Pons (tissue), 1 donor: ENCODE measurements around the gene SPECC1L.

ENCODE experiments used
- DNase-seq: peaks from one replicate; pipeline ENCODE4 v3.0.0-alpha.2; 2016; ENCODE audit warnings: low spot score

Gene SPECC1L

DNA sequence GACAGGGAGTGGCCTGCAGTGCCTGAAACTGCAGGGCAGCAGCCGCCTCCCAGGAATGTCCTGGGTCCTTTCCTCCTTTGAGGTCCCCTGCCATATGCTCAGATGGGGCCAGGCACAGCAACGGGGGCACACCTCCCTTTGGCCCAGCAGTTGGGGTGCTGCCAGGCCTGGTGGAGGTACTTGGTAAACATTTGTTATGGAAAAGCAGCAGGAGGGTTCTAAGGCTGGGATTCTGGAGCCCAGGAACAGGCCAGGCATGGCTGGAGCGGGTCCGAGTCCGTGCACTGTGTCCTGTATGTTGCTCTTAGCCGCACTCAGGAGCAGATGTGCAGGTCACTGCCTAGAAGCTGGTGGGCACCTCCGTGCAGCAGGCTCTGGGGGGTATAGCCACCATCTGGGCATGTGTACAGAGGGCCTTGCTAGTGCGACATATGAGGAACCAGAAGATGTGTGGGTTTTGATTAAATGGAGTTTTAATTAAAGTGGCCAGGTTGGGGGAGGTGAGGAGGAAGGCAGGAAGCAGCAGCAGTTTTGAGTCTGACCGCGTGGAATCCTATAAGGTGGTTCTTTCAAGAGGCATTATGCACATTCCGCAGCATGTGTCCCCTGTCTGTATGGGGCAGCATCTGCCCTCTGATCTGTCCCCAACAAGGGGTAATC lies 158.2 kb downstream of the SPECC1L start:
- no peak for DNase-seq

GRCh38 chr22:24429411-24430365 lies 159.1 kb downstream of the SPECC1L start:
- no peak for DNase-seq

DNA sequence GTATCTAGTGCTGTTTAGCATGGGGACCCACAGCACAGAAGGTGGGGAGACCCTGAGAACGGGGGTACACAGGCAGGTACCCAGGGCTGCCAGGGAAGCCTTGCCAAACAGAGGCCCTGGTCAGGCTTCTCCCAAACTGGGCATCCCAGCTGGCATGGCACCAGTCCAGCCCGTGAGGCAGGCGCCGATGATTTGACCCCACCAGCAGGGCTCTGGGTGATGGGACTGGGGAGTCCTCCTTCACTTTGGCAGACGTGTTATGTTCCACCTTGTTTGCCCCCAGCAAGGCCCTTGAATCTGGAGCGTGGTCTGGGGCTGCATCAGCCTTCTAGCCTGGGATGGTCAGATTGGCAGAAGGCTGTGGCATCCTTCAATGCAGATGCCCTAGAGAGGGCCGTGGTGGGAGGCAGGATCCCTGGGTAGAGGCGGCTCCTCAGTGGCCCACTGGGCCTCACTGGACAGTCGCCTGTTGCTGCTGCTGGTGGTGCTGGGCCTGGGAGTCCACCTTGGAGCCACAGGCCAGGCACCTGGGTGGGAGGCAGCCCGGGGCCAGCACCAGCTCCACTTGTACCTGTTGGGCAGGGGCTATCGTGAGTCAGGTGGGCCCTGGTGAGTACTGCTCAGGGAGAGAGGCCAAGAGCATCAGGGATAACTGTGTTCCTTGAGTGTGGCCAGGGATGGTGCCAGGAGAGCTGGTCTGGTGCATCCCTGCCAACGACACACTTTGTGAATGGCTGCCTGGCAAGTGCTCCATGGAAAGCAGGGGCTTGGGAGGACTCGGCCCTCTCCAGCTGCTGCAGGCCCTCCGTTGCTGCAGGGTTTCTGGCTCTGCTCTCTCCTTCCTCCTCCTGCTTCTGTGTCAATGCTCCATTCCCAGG lies 160.0 kb downstream of the SPECC1L start:
- DNase-seq: no peak

GRCh38 chr22:24431309-24432034 lies 160.8 kb downstream of the SPECC1L start:
- no peak for DNase-seq

- DNase-seq: peak; percentile 15
Observed at GRCh38 chr22:24432059-24432853, 161.6 kb downstream of the SPECC1L start.

- no peak for DNase-seq
Observed at GRCh38 chr22:24433001-24433827, 162.6 kb downstream of the SPECC1L start.

GRCh38 chr22:24433828-24434470 lies 163.3 kb downstream of the SPECC1L start:
- no peak for DNase-seq

- peak; percentile 24 for DNase-seq
Observed at GRCh38 chr22:24434471-24435322, 164.1 kb downstream of the SPECC1L start.

GRCh38 chr22:24435323-24435645 lies 164.7 kb downstream of the SPECC1L start:
- no peak for DNase-seq

GRCh38 chr22:24435861-24436371 lies 165.3 kb downstream of the SPECC1L start:
- no peak for DNase-seq

DNA sequence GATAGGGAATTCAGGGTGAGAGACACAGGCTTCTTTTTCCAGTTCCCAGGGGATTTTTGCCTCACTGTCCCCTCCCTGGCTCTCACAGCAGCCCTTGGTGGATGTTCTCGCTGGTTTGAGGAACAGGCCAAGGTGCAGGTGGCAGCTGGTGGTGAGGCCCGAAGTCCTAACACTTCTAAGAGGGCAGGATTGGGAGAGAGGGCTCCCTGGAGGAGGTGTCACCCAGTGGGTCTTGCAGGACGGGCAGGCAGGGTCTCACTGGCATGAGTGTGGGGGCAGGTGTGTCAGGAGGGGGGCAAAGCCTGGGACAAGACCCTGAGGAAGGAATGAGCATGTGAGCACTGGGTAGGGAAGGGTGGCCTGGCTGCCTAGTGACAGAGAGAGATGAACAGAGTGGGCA lies 165.9 kb downstream of the SPECC1L start:
- DNase-seq: no peak

- no peak for DNase-seq
Observed at GRCh38 chr22:24437091-24437490, 166.5 kb downstream of the SPECC1L start.

GRCh38 chr22:24437741-24438328 lies 167.2 kb downstream of the SPECC1L start:
- DNase-seq: no peak

GRCh38 chr22:24440270-24440717 lies 169.7 kb downstream of the SPECC1L start:
- DNase-seq: no peak

DNA sequence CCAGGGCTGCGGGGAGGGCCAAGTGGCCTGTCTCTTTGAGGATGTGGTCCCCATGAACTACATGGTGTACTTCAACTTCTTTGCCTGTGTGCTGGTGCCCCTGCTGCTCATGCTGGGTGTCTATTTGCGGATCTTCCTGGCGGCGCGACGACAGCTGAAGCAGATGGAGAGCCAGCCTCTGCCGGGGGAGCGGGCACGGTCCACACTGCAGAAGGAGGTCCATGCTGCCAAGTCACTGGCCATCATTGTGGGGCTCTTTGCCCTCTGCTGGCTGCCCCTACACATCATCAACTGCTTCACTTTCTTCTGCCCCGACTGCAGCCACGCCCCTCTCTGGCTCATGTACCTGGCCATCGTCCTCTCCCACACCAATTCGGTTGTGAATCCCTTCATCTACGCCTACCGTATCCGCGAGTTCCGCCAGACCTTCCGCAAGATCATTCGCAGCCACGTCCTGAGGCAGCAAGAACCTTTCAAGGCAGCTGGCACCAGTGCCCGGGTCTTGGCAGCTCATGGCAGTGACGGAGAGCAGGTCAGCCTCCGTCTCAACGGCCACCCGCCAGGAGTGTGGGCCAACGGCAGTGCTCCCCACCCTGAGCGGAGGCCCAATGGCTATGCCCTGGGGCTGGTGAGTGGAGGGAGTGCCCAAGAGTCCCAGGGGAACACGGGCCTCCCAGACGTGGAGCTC lies 170.2 kb downstream of the SPECC1L start:
- DNase-seq: no peak

DNA sequence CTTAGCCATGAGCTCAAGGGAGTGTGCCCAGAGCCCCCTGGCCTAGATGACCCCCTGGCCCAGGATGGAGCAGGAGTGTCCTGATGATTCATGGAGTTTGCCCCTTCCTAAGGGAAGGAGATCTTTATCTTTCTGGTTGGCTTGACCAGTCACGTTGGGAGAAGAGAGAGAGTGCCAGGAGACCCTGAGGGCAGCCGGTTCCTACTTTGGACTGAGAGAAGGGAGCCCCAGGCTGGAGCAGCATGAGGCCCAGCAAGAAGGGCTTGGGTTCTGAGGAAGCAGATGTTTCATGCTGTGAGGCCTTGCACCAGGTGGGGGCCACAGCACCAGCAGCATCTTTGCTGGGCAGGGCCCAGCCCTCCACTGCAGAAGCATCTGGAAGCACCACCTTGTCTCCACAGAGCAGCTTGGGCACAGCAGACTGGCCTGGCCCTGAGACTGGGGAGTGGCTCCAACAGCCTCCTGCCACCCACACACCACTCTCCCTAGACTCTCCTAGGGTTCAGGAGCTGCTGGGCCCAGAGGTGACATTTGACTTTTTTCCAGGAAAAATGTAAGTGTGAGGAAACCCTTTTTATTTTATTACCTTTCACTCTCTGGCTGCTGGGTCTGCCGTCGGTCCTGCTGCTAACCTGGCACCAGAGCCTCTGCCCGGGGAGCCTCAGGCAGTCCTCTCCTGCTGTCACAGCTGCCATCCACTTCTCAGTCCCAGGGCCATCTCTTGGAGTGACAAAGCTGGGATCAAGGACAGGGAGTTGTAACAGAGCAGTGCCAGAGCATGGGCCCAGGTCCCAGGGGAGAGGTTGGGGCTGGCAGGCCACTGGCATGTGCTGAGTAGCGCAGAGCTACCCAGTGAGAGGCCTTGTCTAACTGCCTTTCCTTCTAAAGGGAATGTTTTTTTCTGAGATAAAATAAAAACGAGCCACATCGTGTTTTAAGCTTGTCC lies 171.0 kb downstream of the SPECC1L start:
- DNase-seq: no peak
